Naive thymus-derived CD8-positive, alpha-beta T cell (primary cell): ENCODE measurements around the gene JAK1. TPM values are rescaled to one million over a fixed set of nuclear protein-coding genes. Genes with fewer than 3 reads are reported as not detected.

ENCODE experiments used
- ATAC-seq, 2 donors: fragments of 150-1000 bp; cut with Tn5 transposase in 1 of 2; sonication (Bioruptor Pico), chemical (Tn5 transposase) in 1 of 2; 1 replicate in 1 of 2; 2 replicates in 1 of 2; pipeline ENCODE4 v1.10.0; 2021; ENCODE audit warnings: mild to moderate bottlenecking in 2 of 2, moderate library complexity in 2 of 2
- POLR2A ChIA-PET: fragments of 350-600 bp; sonication (Branson Sonifier 250); formaldehyde crosslinking; loops from one replicate; lab custom pipeline; 2021; ENCODE audit warnings: antibody characterized with exemption; lab: Charles Lee
- DNase-seq, 10 donors: peaks; one replicate each; pipeline versions ENCODE4 v3.0.0 to v3.0.0-alpha.2; 2020 to 2022
- H3K27ac Mint-ChIP-seq, 10 donors: one replicate each; pipeline ENCODE4 v1.8.0; 2020 to 2022; ENCODE audit warnings: mild to moderate bottlenecking in 10 of 10, mixed read lengths in 10 of 10, moderate library complexity in 4 of 10, inconsistent platforms in 1 of 10
- H3K27me3 Mint-ChIP-seq, 5 donors: one replicate each; pipeline ENCODE4 v1.8.0; 2021 to 2022; ENCODE audit warnings: mixed read lengths in 5 of 5
- H3K36me3 Mint-ChIP-seq, 3 donors: one replicate each; pipeline ENCODE4 v1.8.0; 2020 to 2022; ENCODE audit warnings: mixed read lengths in 3 of 3, mild to moderate bottlenecking in 2 of 3, inconsistent platforms in 1 of 3
- H3K4me1 Mint-ChIP-seq, 4 donors: one replicate each; pipeline ENCODE4 v1.8.0; 2021 to 2022; ENCODE audit warnings: mixed read lengths in 4 of 4
- H3K4me3 Mint-ChIP-seq, 10 donors: one replicate each; pipeline ENCODE4 v1.8.0; 2020 to 2022; ENCODE audit warnings: mild to moderate bottlenecking in 10 of 10, mixed read lengths in 10 of 10, moderate library complexity in 6 of 10, inconsistent platforms in 1 of 10
- H3K9me3 Mint-ChIP-seq, 9 donors: one replicate each; pipeline ENCODE4 v1.8.0; 2020 to 2022; ENCODE audit warnings: mixed read lengths in 9 of 9, mild to moderate bottlenecking in 3 of 9, inconsistent platforms in 1 of 9, moderate library complexity in 1 of 9
- polyA plus RNA-seq, 3 donors: library from polyadenylated mRNA; unstranded; fragments of 300-500 nt; fragmentation: Illumina TruSeq; gene quantifications; one replicate each; pipeline ENCODE4 v1.2.3, GENCODE V29; 2021
- total RNA-seq, 8 experiments: library from RNA in 2 of 8; stranded (reverse) in 2 of 8; gene quantifications; one replicate each; pipeline ENCODE4 v1.2.3 and lab custom pipeline; 2021 to 2026

The JAK1 gene
- total and polyA plus RNA-seq, 5 experiments from 2014 or later: 162 to 361 (median 244) TPM

- no peaks in the 10 kb centered on the region for H3K27me3 Mint-ChIP-seq
- ATAC-seq (no peak), DNase-seq (no peak)
- H3K4me1 Mint-ChIP-seq: peaks cover 1 to 11% (median 4%) of the 10 kb centered on the region in 4 donors
- no peaks in the 10 kb centered on the region for H3K9me3 Mint-ChIP-seq
- peak overlapping the region in 4 of 10 donors; percentile 33 to 46 (median 34) for H3K27ac Mint-ChIP-seq
- peaks cover 9 to 93% (median 34%) of the 10 kb centered on the region in 3 donors for H3K36me3 Mint-ChIP-seq
- no peak overlapping the region for H3K4me3 Mint-ChIP-seq
- POLR2A ChIA-PET: no interaction called here
Measured at GRCh38 chr1:64841330-64842065, 124.9 kb downstream of the JAK1 start.

GRCh38 chr1:64839732-64840405, 126.5 kb downstream of the JAK1 start:
- Mint-ChIP-seq H3K27ac (peak overlapping the region in 3 of 10 donors; percentile 43 to 74 (median 71)), H3K4me1 (peaks cover 1 to 10% (median 4%) of the 10 kb centered on the region in 4 donors), H3K27me3 (no peaks in the 10 kb centered on the region), H3K36me3 (peaks cover 12 to 93% (median 32%) of the 10 kb centered on the region in 3 donors), H3K9me3 (no peaks in the 10 kb centered on the region), H3K4me3 (no peak overlapping the region)
- DNase-seq (no peak), ATAC-seq (no peak)
- POLR2A ChIA-PET: no interaction called here

DNA sequence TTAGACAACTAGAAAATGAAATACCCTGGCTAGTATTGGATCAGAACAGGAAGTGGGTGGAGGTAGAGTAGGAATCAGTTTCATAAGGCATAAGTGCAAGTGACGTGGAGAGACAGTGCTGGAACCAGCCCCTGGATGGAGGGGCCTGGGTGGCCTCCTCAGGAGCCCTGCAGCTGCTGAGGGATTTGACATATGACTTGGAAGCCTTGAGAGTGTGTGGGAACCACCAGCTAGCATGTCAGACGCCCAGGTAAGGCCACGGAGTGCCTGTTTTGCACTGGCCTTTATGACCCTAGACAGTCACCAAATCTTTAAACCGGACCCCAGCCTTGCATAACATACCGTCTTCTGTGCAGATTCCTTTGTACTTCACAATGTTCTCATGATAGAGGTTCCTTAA, 127.1 kb downstream of the JAK1 start:
- POLR2A ChIA-PET: no interaction called here
- DNase-seq: no peak
- H3K27me3 Mint-ChIP-seq: no peaks in the 10 kb centered on the region
- H3K36me3 Mint-ChIP-seq: peaks cover 12 to 93% (median 30%) of the 10 kb centered on the region in 3 donors
- H3K4me1 Mint-ChIP-seq: peaks cover 1 to 9% (median 4%) of the 10 kb centered on the region in 4 donors
- no peaks in the 10 kb centered on the region for H3K9me3 Mint-ChIP-seq
- ATAC-seq: no peak
- H3K4me3 Mint-ChIP-seq: no peak overlapping the region
- H3K27ac Mint-ChIP-seq: peak overlapping the region in 5 of 10 donors; percentile 9 to 74 (median 59)

DNA sequence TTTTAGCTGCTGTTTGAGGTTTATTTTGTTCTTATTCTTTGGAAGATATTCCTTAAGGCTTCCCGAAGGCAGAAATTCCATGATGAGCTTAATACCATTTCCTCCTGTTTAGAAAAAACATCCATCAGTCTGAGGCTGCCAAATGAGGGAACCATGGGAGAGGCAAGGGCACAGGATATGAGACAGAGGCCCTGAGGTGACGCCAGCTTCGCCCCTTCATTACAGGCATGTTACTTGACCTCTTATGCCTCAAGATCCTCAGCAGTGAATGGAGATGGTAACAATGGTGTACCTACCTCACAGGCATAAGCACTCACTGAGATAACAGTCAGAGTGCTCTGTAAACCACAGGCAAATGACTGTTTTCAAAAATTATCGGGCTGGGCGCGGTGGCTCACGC, 127.9 kb downstream of the JAK1 start:
- ATAC-seq (no peak), DNase-seq (no peak)
- H3K4me1 Mint-ChIP-seq: peaks cover 1 to 9% (median 4%) of the 10 kb centered on the region in 4 donors
- no peaks in the 10 kb centered on the region for H3K9me3 Mint-ChIP-seq
- H3K27ac Mint-ChIP-seq: no peak overlapping the region
- H3K27me3 Mint-ChIP-seq: no peaks in the 10 kb centered on the region
- H3K36me3 Mint-ChIP-seq: peaks cover 12 to 93% (median 32%) of the 10 kb centered on the region in 3 donors
- H3K4me3 Mint-ChIP-seq: no peak overlapping the region
- POLR2A ChIA-PET: no interaction called here

DNA sequence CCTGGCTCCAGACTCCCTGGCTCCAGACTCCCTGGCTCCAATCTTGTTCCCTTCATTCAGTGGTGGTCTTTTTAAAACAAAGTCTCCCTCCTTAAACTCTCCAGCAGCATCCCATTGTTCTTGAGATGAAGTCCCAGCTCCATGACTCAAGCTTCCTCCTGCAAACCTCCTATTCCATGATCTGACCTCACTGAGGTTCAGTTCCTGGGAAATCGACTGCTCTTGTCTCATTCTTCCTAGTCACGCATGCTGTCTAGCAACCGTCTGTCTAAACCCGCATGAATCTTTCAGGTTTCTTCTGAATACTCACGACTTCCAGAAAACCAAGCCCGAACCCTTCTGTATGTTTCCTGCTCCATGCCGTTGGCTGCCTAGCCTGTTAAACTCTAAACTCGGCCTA, 129.5 kb downstream of the JAK1 start:
- POLR2A ChIA-PET: no interaction called here
- no peaks in the 10 kb centered on the region for H3K27me3 Mint-ChIP-seq
- peaks cover 0 to 8% (median 0%) of the 10 kb centered on the region in 4 donors for H3K4me1 Mint-ChIP-seq
- peaks cover 12 to 94% (median 31%) of the 10 kb centered on the region in 3 donors for H3K36me3 Mint-ChIP-seq
- H3K4me3 Mint-ChIP-seq: peak overlapping the region in 1 of 10 donors; percentile 18
- peak overlapping the region in 5 of 10 donors; percentile 2 to 74 (median 16) for H3K27ac Mint-ChIP-seq
- DNase-seq (no peak), ATAC-seq (no peak)
- no peaks in the 10 kb centered on the region for H3K9me3 Mint-ChIP-seq

- peak overlapping the region in 3 of 10 donors; percentile 7 to 24 (median 11) for H3K27ac Mint-ChIP-seq
- no peaks in the 10 kb centered on the region for H3K27me3 Mint-ChIP-seq
- POLR2A ChIA-PET: no interaction called here
- H3K4me1 Mint-ChIP-seq: peaks cover 5 to 8% (median 7%) of the 10 kb centered on the region in 4 donors
- H3K9me3 Mint-ChIP-seq: no peaks in the 10 kb centered on the region
- no peak for DNase-seq
- peaks cover 12 to 79% (median 21%) of the 10 kb centered on the region in 3 donors for H3K36me3 Mint-ChIP-seq
- ATAC-seq: no peak
- H3K4me3 Mint-ChIP-seq: no peak overlapping the region
Measured at GRCh38 chr1:64834734-64835133, 131.6 kb downstream of the JAK1 start.

DNA sequence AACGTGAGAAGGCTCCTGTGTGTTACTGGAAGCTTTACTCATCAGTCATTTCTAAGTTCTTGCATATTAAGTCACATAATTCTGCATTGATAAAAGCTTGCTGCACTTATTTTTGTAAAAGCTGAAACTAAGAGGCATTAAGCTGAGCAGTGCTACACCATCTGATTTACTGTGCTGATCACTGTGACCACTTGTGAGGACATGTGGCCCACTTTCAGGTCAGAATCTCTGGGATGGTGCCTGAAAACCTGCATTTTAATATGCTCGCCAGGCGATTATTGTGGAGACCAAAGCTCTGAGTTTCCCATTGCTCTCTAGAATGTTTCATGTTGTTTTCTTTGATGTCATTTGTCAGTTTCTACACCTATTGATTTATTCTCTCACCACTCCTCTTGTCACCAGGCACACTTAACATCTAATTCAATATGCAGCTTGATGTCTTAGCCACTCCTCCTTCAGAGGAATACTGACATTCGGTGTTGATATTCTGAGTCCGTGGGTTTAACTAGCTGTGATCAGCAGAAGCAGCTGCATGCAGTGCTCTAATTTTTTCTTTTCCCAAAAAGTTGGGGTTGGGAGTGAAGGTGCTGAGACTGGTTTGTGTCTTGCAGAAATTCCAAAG, 136.2 kb downstream of the JAK1 start:
- Mint-ChIP-seq H3K27ac (peak overlapping the region in 9 of 10 donors; percentile 0 to 85 (median 62)), H3K9me3 (no peaks in the 10 kb centered on the region), H3K4me1 (peaks cover 20 to 40% (median 35%) of the 10 kb centered on the region in 4 donors), H3K36me3 (peaks cover 0 to 36% (median 5%) of the 10 kb centered on the region in 3 donors), H3K4me3 (no peak overlapping the region), H3K27me3 (no peaks in the 10 kb centered on the region)
- POLR2A ChIA-PET: no interaction called here
- peak in 1 of 2 donors; percentile 15 for ATAC-seq
- no peak for DNase-seq

DNA sequence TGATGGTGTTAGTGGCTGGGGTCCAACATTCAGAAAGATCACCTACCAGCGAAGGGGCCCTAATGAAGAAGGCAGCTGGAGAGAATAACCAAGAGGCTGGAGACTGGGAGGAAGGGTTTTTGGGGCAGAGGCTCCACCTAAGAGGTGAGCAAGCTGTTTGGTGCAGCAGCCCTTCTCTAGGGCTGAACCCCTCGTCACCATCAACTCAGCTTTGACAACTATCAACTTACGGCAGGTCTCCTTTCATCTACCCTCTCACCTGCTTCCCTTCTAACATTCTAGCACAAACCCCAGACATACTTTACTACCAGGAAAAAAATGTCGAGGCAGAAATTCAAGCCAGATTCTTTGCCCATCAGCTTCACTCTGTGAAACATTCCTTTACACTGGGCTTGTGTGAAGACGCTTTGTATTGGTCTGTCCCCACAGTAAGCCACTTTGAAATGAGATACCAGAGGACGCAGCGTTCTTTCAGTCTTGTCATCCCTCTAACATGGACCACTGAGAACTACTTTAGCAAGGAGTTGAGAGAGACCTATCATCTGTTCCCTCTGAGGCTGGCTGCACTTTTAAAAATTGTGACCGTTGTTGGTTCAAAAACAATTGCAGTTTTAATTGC, 136.8 kb downstream of the JAK1 start:
- Mint-ChIP-seq H3K27ac (peak overlapping the region; percentile 23 to 85 (median 64)), H3K27me3 (no peaks in the 10 kb centered on the region), H3K4me3 (peak overlapping the region in 4 of 10 donors; percentile 7 to 25 (median 19)), H3K9me3 (no peaks in the 10 kb centered on the region), H3K36me3 (peaks cover 0 to 30% (median 4%) of the 10 kb centered on the region in 3 donors), H3K4me1 (peaks cover 20 to 41% (median 35%) of the 10 kb centered on the region in 4 donors)
- ATAC-seq (peak; percentile 37 to 51), DNase-seq (no peak)
- POLR2A ChIA-PET: no interaction called here

DNA sequence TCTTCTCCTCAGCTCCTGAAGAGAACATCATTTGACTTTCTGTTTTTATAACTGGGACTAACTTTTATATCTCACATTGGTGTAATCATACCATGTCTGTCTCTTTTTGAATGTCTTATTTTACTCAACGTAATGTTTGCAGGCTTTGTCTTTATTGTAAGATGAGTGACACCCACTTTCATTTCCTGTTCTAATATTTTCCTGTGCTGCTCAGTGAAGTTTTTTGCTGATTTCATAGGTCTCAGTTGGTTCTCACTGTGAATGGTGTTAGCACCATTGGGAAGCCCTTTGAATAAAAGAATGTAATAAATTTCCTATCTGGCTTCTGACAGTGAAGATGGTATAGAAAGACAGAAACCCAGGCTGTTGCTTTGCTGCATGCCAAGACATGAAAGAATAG, 137.5 kb downstream of the JAK1 start:
- peak overlapping the region in 8 of 10 donors; percentile 1 to 52 (median 19) for H3K4me3 Mint-ChIP-seq
- POLR2A ChIA-PET: interaction anchor here (0.7 kb wide), 1 partner anchor 564 kb away, joined by 3 read pairs; no protein-coding TSS in a partner anchor
- ATAC-seq: peak; percentile 21 to 28

DNA sequence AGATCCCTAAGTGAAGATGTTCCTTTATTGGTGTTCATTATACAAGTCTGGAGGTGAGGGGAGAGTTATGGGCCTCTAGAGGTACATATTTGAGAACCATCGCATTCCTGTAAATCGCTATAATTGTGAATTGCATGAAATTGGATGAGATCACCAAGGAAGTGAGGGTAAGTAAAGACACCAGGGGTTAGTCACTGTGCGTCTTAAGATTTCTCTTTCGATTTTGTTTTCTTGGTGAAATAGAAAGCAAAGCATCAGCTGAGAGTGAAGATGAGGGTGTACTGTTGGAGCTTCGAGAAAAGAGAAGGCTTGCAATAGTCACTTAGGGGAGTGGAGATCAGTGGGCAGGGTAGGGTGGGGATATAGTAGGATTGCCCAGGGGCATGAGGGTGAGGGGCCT, 139.4 kb downstream of the JAK1 start:
- Mint-ChIP-seq H3K27ac (peak overlapping the region in 8 of 10 donors; percentile 1 to 74 (median 34)), H3K27me3 (no peaks in the 10 kb centered on the region), H3K36me3 (peaks cover 0 to 7% (median 0%) of the 10 kb centered on the region in 3 donors), H3K4me1 (peaks cover 20 to 48% (median 39%) of the 10 kb centered on the region in 4 donors), H3K4me3 (peak overlapping the region in 5 of 10 donors; percentile 1 to 58 (median 14)), H3K9me3 (no peaks in the 10 kb centered on the region)
- DNase-seq: no peak
- no peak for ATAC-seq
- POLR2A ChIA-PET: interaction anchor here (0.6 kb wide), 1 partner anchor 142 kb away, joined by 3 read pairs; no protein-coding TSS in a partner anchor

More for the DNA sequence above, 137.5 kb downstream of the JAK1 start:
- peak in 1 of 10 donors; percentile 17 for DNase-seq
- H3K27me3 Mint-ChIP-seq: no peaks in the 10 kb centered on the region
- peaks cover 22 to 48% (median 39%) of the 10 kb centered on the region in 4 donors for H3K4me1 Mint-ChIP-seq
- peak overlapping the region in 9 of 10 donors; percentile 57 to 85 (median 64) for H3K27ac Mint-ChIP-seq
- H3K36me3 Mint-ChIP-seq: peaks cover 0 to 23% (median 3%) of the 10 kb centered on the region in 3 donors
- no peaks in the 10 kb centered on the region for H3K9me3 Mint-ChIP-seq

DNA sequence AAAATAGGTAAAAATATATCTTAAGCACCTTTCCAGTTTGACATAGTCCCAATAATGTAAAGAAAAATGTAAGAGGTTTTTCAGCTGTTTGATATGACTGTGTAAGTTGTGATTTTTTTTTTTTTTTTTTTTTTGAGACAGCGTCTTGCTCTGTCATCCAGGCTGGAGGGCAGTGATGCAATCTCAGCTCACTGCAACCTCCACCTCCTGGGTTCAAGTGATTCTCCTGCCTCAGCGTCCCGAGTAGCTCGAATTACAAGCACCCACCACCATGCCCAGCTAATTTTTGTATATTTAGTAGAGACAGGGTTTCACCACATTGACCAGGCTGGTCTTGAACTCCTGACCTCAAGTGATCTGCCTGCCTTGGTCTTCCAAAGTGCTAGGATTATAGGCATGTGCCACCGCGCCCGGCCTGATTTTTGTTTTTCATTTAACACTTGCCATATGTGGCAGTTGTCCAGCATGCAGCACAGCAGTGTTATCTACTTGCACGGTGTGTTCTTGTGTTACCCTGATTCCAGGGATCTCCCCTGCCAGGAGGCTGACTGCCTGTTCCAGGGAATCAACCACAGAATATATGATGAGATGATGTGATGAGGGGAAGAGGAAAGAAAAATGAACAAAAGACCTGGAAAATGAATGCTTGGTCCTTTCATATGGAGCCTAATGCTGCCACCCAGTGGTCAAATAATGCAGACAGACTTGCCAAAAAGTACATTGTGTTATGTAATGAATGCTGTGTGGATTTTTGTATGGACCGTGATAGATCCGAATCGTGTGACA, 142.5 kb downstream of the JAK1 start:
- H3K4me1 Mint-ChIP-seq: peaks cover 13 to 31% (median 24%) of the 10 kb centered on the region in 4 donors
- H3K27ac Mint-ChIP-seq: peak overlapping the region in 3 of 10 donors; percentile 21 to 67 (median 39)
- H3K4me3 Mint-ChIP-seq: peak overlapping the region in 2 of 10 donors; percentile 1 to 29
- ATAC-seq: peak; percentile 68 to 74
- no peaks in the 10 kb centered on the region for H3K9me3 Mint-ChIP-seq
- H3K27me3 Mint-ChIP-seq: no peaks in the 10 kb centered on the region
- DNase-seq: peak; percentile 22 to 79 (median 60)
- POLR2A ChIA-PET: interaction anchor here (0.6 kb wide), 3 partner anchors 73 to 174 kb away, joined by 4 to 6 read pairs (median 6); no protein-coding TSS in a partner anchor
- no peaks in the 10 kb centered on the region for H3K36me3 Mint-ChIP-seq
